ENCODE data around the gene TMEM39B. TPM values are rescaled to one million over a fixed set of nuclear protein-coding genes. Genes with fewer than 3 reads are reported as not detected.

Gene TMEM39B
- total and polyA plus RNA-seq, 2 experiments from 2014 or later = 10.1 to 17.8 TPM

DNA sequence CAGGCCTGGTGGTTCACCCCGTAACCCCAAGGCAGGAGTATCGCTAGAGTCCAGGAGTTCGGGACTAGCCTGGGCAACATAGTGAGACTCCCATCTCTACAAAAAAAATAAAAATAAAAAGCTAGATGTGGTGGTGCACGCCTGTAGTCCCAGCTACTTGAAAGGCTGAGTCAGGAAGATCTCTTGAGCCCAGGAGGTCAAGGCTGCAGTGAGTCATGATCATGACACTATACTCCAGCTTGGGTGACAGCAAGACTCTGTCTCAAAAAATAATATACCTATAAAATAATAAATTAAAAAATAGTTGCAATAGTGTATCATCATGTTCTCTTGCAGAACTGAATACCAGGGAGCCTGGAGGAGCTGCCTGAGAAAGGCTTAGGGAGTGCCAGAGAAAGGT lies 19.9 kb upstream of the TMEM39B start:
- DNase-seq (ENCODE audit: low spot score) (no peak), ATAC-seq (no peak)
- Histone ChIP-seq H3K4me1 (ENCODE audit: insufficient read depth) (no peaks in the 10 kb centered on the region), H4K20me1 (replicated peaks; ENCODE audit: insufficient read depth) (peaks cover 63% of the 10 kb centered on the region), H3K9me2 (ENCODE audit: insufficient read depth) (no peaks in the 10 kb centered on the region), H2AFZ (no peak overlapping the region), H3K27me3 (ENCODE audit: insufficient read depth) (no peaks in the 10 kb centered on the region), H3K4me3 (no peak overlapping the region), H3K36me3 (ENCODE audit: insufficient read depth) (peaks cover 72% of the 10 kb centered on the region), H3K27ac (ENCODE audit: low read depth) (no peak overlapping the region), H3F3A (replicated peaks; ENCODE audit: low read depth) (peaks cover 17% of the 10 kb centered on the region), H3K79me2 (replicated peaks; ENCODE audit: insufficient read depth) (peaks cover 6% of the 10 kb centered on the region; the same call in 1 of the 2 replicates), H3K4me2 (no peak overlapping the region)
- Mint-ChIP-seq H3K36me3 (ENCODE audit: low read depth) (peaks cover 79% of the 10 kb centered on the region), H3K9me3 (no peaks in the 10 kb centered on the region), H3K4me1 (no peaks in the 10 kb centered on the region; the same call in 2 of the 3 replicates), H3K27me3 (ENCODE audit: insufficient read depth, low read depth, poor library complexity) (peaks cover 2% of the 10 kb centered on the region), H3K27ac (no peak overlapping the region), H3K4me3 (no peak overlapping the region)
- TF ChIP-seq POLR2AphosphoS5 (IDR thresholded peaks at IDR 0.05; ENCODE audit: low read depth) (no peak), NANOG (IDR thresholded peaks at IDR 0.05; ENCODE audit: borderline replicate concordance) (no peak), EZH2 (IDR thresholded peaks at IDR 0.05; ENCODE audit: low read depth, unreplicated experiment) (no peak), ZNF331 (CRISPR knock-in tag; IDR thresholded peaks at IDR 0.05; ENCODE audit: low read depth) (no peak), CREB1 (CRISPR knock-in tag; IDR thresholded peaks at IDR 0.05; ENCODE audit: low read depth) (no peak), EZH2phosphoT487 (IDR thresholded peaks at IDR 0.05; ENCODE audit: unreplicated experiment) (no peak), STAT1 (IDR thresholded peaks at IDR 0.05; ENCODE audit: unreplicated experiment) (no peak), ZNF114 (CRISPR knock-in tag; IDR thresholded peaks at IDR 0.05) (no peak), JUNB (IDR thresholded peaks at IDR 0.05; ENCODE audit: unreplicated experiment) (no peak)
- TF ChIP-seq, protein P1, sequence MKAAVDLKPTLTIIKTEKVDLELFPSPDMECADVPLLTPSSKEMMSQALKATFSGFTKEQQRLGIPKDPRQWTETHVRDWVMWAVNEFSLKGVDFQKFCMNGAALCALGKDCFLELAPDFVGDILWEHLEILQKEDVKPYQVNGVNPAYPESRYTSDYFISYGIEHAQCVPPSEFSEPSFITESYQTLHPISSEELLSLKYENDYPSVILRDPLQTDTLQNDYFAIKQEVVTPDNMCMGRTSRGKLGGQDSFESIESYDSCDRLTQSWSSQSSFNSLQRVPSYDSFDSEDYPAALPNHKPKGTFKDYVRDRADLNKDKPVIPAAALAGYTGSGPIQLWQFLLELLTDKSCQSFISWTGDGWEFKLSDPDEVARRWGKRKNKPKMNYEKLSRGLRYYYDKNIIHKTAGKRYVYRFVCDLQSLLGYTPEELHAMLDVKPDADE (IDR thresholded peaks at IDR 0.05) = no peak
- TF ChIP-seq, protein P2, sequence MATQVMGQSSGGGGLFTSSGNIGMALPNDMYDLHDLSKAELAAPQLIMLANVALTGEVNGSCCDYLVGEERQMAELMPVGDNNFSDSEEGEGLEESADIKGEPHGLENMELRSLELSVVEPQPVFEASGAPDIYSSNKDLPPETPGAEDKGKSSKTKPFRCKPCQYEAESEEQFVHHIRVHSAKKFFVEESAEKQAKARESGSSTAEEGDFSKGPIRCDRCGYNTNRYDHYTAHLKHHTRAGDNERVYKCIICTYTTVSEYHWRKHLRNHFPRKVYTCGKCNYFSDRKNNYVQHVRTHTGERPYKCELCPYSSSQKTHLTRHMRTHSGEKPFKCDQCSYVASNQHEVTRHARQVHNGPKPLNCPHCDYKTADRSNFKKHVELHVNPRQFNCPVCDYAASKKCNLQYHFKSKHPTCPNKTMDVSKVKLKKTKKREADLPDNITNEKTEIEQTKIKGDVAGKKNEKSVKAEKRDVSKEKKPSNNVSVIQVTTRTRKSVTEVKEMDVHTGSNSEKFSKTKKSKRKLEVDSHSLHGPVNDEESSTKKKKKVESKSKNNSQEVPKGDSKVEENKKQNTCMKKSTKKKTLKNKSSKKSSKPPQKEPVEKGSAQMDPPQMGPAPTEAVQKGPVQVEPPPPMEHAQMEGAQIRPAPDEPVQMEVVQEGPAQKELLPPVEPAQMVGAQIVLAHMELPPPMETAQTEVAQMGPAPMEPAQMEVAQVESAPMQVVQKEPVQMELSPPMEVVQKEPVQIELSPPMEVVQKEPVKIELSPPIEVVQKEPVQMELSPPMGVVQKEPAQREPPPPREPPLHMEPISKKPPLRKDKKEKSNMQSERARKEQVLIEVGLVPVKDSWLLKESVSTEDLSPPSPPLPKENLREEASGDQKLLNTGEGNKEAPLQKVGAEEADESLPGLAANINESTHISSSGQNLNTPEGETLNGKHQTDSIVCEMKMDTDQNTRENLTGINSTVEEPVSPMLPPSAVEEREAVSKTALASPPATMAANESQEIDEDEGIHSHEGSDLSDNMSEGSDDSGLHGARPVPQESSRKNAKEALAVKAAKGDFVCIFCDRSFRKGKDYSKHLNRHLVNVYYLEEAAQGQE (IDR thresholded peaks at IDR 0.05; ENCODE audit: unreplicated experiment) = no peak
- TF ChIP-seq, protein P3, sequence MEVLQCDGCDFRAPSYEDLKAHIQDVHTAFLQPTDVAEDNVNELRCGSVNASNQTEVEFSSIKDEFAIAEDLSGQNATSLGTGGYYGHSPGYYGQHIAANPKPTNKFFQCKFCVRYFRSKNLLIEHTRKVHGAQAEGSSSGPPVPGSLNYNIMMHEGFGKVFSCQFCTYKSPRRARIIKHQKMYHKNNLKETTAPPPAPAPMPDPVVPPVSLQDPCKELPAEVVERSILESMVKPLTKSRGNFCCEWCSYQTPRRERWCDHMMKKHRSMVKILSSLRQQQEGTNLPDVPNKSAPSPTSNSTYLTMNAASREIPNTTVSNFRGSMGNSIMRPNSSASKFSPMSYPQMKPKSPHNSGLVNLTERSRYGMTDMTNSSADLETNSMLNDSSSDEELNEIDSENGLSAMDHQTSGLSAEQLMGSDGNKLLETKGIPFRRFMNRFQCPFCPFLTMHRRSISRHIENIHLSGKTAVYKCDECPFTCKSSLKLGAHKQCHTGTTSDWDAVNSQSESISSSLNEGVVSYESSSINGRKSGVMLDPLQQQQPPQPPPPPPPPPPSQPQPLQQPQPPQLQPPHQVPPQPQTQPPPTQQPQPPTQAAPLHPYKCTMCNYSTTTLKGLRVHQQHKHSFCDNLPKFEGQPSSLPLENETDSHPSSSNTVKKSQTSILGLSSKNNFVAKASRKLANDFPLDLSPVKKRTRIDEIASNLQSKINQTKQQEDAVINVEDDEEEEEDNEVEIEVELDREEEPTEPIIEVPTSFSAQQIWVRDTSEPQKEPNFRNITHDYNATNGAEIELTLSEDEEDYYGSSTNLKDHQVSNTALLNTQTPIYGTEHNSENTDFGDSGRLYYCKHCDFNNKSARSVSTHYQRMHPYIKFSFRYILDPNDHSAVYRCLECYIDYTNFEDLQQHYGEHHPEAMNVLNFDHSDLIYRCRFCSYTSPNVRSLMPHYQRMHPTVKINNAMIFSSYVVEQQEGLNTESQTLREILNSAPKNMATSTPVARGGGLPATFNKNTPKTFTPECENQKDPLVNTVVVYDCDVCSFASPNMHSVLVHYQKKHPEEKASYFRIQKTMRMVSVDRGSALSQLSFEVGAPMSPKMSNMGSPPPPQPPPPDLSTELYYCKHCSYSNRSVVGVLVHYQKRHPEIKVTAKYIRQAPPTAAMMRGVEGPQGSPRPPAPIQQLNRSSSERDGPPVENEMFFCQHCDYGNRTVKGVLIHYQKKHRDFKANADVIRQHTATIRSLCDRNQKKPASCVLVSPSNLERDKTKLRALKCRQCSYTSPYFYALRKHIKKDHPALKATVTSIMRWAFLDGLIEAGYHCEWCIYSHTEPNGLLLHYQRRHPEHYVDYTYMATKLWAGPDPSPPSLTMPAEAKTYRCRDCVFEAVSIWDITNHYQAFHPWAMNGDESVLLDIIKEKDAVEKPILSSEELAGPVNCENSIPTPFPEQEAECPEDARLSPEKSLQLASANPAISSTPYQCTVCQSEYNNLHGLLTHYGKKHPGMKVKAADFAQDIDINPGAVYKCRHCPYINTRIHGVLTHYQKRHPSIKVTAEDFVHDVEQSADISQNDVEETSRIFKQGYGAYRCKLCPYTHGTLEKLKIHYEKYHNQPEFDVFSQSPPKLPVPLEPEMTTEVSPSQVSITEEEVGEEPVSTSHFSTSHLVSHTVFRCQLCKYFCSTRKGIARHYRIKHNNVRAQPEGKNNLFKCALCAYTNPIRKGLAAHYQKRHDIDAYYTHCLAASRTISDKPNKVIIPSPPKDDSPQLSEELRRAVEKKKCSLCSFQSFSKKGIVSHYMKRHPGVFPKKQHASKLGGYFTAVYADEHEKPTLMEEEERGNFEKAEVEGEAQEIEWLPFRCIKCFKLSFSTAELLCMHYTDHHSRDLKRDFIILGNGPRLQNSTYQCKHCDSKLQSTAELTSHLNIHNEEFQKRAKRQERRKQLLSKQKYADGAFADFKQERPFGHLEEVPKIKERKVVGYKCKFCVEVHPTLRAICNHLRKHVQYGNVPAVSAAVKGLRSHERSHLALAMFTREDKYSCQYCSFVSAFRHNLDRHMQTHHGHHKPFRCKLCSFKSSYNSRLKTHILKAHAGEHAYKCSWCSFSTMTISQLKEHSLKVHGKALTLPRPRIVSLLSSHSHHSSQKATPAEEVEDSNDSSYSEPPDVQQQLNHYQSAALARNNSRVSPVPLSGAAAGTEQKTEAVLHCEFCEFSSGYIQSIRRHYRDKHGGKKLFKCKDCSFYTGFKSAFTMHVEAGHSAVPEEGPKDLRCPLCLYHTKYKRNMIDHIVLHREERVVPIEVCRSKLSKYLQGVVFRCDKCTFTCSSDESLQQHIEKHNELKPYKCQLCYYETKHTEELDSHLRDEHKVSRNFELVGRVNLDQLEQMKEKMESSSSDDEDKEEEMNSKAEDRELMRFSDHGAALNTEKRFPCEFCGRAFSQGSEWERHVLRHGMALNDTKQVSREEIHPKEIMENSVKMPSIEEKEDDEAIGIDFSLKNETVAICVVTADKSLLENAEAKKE (CRISPR knock-in tag; IDR thresholded peaks at IDR 0.05) = no peak
- TF ChIP-seq, protein P4, sequence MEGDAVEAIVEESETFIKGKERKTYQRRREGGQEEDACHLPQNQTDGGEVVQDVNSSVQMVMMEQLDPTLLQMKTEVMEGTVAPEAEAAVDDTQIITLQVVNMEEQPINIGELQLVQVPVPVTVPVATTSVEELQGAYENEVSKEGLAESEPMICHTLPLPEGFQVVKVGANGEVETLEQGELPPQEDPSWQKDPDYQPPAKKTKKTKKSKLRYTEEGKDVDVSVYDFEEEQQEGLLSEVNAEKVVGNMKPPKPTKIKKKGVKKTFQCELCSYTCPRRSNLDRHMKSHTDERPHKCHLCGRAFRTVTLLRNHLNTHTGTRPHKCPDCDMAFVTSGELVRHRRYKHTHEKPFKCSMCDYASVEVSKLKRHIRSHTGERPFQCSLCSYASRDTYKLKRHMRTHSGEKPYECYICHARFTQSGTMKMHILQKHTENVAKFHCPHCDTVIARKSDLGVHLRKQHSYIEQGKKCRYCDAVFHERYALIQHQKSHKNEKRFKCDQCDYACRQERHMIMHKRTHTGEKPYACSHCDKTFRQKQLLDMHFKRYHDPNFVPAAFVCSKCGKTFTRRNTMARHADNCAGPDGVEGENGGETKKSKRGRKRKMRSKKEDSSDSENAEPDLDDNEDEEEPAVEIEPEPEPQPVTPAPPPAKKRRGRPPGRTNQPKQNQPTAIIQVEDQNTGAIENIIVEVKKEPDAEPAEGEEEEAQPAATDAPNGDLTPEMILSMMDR (conservative IDR thresholded peaks at IDR 0.05; ENCODE audit: low read depth in 2 of 2) = no peak

All from GM23338 (cell line).